ENCODE results near the gene COX10. TPM values are rescaled to one million over a fixed set of nuclear protein-coding genes. Genes with fewer than 3 reads are reported as not detected.

The COX10 gene
- total RNA-seq, 4 donors from 2014 or later, result 23.9 to 90.9 (median 64.4) TPM

GRCh38 chr17:14199601-14200000 is 130.3 kb downstream of the COX10 start:
- H3K4me3 ChIP-seq, result no peak overlapping the region
- H3K4me1 ChIP-seq, result peaks cover 0 to 47% (median 3%) of the 10 kb centered on the region in 4 donors
- no peak for TF ChIP-seq POLR2A (IDR thresholded peaks at IDR 0.05)
- TF ChIP-seq, protein P1, sequence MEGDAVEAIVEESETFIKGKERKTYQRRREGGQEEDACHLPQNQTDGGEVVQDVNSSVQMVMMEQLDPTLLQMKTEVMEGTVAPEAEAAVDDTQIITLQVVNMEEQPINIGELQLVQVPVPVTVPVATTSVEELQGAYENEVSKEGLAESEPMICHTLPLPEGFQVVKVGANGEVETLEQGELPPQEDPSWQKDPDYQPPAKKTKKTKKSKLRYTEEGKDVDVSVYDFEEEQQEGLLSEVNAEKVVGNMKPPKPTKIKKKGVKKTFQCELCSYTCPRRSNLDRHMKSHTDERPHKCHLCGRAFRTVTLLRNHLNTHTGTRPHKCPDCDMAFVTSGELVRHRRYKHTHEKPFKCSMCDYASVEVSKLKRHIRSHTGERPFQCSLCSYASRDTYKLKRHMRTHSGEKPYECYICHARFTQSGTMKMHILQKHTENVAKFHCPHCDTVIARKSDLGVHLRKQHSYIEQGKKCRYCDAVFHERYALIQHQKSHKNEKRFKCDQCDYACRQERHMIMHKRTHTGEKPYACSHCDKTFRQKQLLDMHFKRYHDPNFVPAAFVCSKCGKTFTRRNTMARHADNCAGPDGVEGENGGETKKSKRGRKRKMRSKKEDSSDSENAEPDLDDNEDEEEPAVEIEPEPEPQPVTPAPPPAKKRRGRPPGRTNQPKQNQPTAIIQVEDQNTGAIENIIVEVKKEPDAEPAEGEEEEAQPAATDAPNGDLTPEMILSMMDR (IDR thresholded peaks at IDR 0.05), result no peak
- H3K9me3 ChIP-seq, result no peaks in the 10 kb centered on the region
- H3K27ac ChIP-seq, result peak overlapping the region in 1 of 4 donors; percentile 13
- H3K36me3 ChIP-seq, result peaks cover 0 to 7% (median 0%) of the 10 kb centered on the region in 3 donors
- DNase-seq, result no peak
- H3K27me3 ChIP-seq, result no peaks in the 10 kb centered on the region

GRCh38 chr17:14200354-14200753 is 131.1 kb downstream of the COX10 start:
- no peak for DNase-seq
- H3K9me3 ChIP-seq, result no peaks in the 10 kb centered on the region
- no peaks in the 10 kb centered on the region for H3K27me3 ChIP-seq
- peaks cover 0 to 47% (median 4%) of the 10 kb centered on the region in 4 donors for H3K4me1 ChIP-seq
- H3K4me3 ChIP-seq, result no peak overlapping the region
- H3K36me3 ChIP-seq, result peaks cover 0 to 7% (median 0%) of the 10 kb centered on the region in 3 donors
- TF ChIP-seq, protein P1 (IDR thresholded peaks at IDR 0.05), result no peak
- TF ChIP-seq POLR2A (IDR thresholded peaks at IDR 0.05), result no peak
- H3K27ac ChIP-seq, result no peak overlapping the region

- H3K9me3 ChIP-seq, result no peaks in the 10 kb centered on the region
- TF ChIP-seq, protein P1 (IDR thresholded peaks at IDR 0.05), result no peak
- TF ChIP-seq POLR2A (IDR thresholded peaks at IDR 0.05), result no peak
- peak overlapping the region in 3 of 4 donors; percentile 9 to 60 (median 45) for H3K27ac ChIP-seq
- peaks cover 0 to 7% (median 0%) of the 10 kb centered on the region in 3 donors for H3K36me3 ChIP-seq
- H3K4me1 ChIP-seq, result peaks cover 0 to 45% (median 5%) of the 10 kb centered on the region in 4 donors
- H3K27me3 ChIP-seq, result no peaks in the 10 kb centered on the region
- DNase-seq, result peak in 2 of 3 donors; percentile 64 to 82
- H3K4me3 ChIP-seq, result no peak overlapping the region
These were observed 132.0 kb downstream of the COX10 start for GRCh38 chr17:14201021-14201987.

DNA sequence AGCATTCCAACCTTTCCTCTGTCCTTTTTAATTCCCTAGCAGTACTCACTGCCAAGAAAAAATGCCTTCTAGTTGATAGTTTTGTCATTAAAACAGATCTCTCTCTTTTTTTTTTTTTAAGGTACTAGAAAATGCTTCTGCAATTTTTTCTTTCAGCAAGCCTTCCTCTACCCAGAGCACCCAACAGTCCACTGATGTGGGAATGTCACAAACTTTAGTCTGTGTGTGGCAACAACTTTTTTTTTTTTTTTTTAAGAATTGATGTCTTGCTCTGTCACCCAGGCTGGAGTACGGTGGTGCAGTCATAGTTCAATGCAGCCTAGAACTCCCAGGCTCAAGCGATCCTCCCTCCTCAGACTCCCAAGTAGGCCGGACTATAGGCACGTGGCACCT is 132.7 kb downstream of the COX10 start:
- peak overlapping the region in 3 of 4 donors; percentile 9 to 60 (median 45) for H3K27ac ChIP-seq
- H3K36me3 ChIP-seq, result peaks cover 0 to 4% (median 0%) of the 10 kb centered on the region in 3 donors
- H3K27me3 ChIP-seq, result no peaks in the 10 kb centered on the region
- peaks cover 0 to 41% (median 5%) of the 10 kb centered on the region in 4 donors for H3K4me1 ChIP-seq
- DNase-seq, result no peak
- no peak for TF ChIP-seq POLR2A (IDR thresholded peaks at IDR 0.05)
- TF ChIP-seq, protein P1 (IDR thresholded peaks at IDR 0.05), result no peak
- no peaks in the 10 kb centered on the region for H3K9me3 ChIP-seq
- no peak overlapping the region for H3K4me3 ChIP-seq

DNA sequence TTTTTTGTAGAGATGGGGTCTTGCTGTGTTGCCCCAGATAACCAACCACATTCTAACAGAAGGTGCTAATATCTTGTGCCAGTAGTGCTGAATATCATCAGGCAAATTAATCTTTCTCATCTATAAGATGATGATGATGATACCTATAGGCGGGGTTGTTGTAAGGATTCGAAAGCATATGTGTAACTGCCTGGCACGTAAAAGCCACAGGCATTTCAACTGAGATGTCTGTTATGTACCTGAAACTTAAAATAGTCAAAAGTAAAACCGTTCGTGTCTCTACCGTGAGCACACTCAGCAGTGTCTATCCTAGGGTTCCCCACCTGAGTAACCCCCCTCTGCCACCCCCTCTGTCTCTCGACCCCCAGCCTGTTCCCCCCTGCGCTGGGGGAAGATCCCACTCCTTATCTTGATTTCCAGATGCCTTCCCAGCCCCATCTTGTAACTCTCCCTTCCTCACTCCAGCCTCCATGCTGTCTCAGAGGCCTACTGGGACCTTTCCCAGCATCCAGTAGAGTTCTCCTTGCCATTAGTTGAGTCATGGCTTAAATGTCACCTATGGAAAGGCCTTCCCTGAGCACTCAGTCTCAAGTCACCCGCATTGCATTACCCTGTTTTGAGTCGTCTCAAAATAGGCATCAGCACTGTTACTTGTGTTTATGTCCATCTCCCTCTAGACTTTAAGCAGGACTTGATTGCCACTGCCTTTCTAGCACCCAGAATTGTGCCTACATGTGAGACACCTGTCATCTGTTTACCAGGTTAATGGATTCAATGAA is 133.3 kb downstream of the COX10 start:
- no peaks in the 10 kb centered on the region for H3K27me3 ChIP-seq
- TF ChIP-seq, protein P1 (IDR thresholded peaks at IDR 0.05), result no peak
- TF ChIP-seq POLR2A (IDR thresholded peaks at IDR 0.05), result no peak
- H3K9me3 ChIP-seq, result no peaks in the 10 kb centered on the region
- peak overlapping the region in 2 of 4 donors; percentile 45 to 60 for H3K27ac ChIP-seq
- DNase-seq, result no peak
- H3K36me3 ChIP-seq, result peaks cover 0 to 9% (median 0%) of the 10 kb centered on the region in 3 donors
- H3K4me1 ChIP-seq, result peaks cover 0 to 37% (median 5%) of the 10 kb centered on the region in 4 donors
- no peak overlapping the region for H3K4me3 ChIP-seq
